Measurements from ENCODE around the gene TARP.

- no peak for TF ChIP-seq SMC3 (IDR thresholded peaks at IDR 0.05; ENCODE audit: low read depth, low read length)
- TF ChIP-seq CTCF (conservative IDR thresholded peaks at IDR 0.05; ENCODE audit: low read depth, low read length): no peak
- no peak for TF ChIP-seq RAD21 (IDR thresholded peaks at IDR 0.05; ENCODE audit: low read length)
- TF ChIP-seq RFX5 (IDR thresholded peaks at IDR 0.05; ENCODE audit: low read depth, low read length): no peak
- no peak for TF ChIP-seq FOS (IDR thresholded peaks at IDR 0.05; ENCODE audit: low read depth, low read length)
These were observed 1.1 kb upstream of the TARP start for GRCh38 chr7:38274486-38274885.
